GM19025 (cell line): ENCODE data around the gene SHTN1.

Experiments
- ATAC-seq: cut with Tn5 transposase; IDR thresholded peaks from one replicate; pipeline ENCODE4 v1.9.1; 2021; ENCODE audit warnings: mild to moderate bottlenecking, low read depth, moderate library complexity; ENCODE audit not compliant: unreplicated experiment

SHTN1 gene

GRCh38 chr10:116988311-116988710 lies 16.7 kb downstream of the SHTN1 start:
- ATAC-seq: no peak

- no peak for ATAC-seq
Measured at GRCh38 chr10:116985611-116986010, 19.4 kb downstream of the SHTN1 start.

- ATAC-seq: no peak
Measured at GRCh38 chr10:116984202-116984990, 20.6 kb downstream of the SHTN1 start.

- ATAC-seq: no peak
Measured at GRCh38 chr10:116980041-116980440, 24.9 kb downstream of the SHTN1 start.

DNA sequence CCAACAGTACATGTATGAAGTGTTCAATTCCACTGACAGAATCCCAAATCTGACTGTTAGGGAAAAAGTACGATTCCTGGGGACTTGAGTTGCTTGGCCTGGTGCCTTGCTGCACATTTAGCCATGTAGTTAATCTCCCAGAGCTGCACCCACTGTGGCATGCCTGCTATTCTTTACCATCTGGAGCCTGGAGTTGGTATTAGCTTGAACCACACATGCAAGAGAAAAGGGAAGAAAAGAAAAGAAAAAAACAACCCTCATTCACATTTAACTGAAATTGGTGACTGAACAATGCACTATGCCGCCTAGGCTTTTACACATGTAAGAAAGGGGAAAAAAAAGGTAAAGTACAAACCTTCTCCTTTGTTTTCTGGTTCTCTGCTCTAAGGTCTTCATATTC lies 26.1 kb downstream of the SHTN1 start:
- no peak for ATAC-seq

DNA sequence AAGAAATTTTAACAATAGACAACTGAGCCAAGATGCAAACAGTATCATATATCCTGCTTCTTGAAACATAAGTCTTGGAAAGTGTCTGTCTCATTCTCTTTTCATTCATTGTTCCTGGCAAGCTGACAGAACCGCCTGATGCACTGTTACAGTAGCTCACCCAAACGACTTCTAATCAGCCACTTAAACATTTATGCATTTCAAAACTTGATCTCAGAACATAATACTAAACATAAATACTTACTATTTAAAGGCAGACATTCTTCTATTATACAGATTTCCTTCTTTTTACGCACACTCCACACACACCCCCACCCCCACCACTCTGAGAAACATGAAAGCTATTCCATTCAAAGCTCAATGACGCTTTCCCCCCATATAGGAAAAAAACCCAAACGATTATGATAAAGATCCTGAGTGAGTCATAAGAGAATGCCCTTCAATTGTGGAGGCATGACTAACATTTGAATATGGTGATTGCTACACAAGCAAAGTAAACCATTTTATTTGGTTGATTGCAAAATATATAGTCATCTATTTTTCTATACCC lies 30.5 kb downstream of the SHTN1 start:
- ATAC-seq: no peak

- ATAC-seq: no peak
Measured at GRCh38 chr10:116973946-116974455, 31.0 kb downstream of the SHTN1 start.

DNA sequence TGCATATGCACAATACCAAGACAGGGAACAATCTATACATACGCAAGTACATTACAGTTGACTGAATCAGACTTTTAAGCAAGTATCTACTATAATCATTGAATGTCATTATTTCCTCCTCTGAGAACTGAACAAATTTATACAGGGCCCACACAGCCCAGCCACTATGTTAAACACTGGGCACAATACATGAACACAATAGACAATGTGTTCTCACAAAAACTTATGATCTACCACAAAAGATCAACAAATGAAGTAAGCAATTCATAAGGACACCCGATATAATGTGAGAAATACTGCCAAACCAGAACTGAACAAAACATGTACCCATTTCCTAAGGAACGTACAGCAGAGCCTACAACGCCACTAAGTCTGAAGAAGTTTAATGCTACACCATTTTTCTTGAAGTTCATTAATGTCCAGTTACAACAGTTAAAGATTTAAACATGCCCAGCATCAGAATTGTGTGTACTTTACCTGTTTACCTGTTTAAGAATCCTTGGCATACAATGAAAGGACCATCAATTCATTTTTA lies 31.5 kb downstream of the SHTN1 start:
- no peak for ATAC-seq

DNA sequence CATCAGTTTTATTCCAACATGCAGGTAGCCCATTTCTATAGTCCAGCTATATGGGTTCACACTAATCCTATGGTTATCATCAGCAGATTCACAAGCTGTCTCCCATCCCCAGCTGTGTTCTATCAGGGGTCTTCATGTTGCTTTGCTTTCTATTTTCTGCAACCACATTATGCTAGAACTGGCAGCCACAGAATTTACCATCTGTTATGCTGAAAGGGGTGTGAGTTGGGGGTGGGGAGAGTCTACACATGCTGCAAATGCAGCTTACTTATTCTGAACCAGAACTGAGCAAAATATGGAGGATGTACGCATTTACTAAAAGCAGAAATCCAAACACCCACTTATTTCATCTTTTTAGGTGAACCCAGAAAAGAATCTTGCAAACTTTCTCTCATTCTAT lies 32.9 kb downstream of the SHTN1 start:
- ATAC-seq: no peak

GRCh38 chr10:116970050-116970449 lies 34.9 kb downstream of the SHTN1 start:
- no peak for ATAC-seq

DNA sequence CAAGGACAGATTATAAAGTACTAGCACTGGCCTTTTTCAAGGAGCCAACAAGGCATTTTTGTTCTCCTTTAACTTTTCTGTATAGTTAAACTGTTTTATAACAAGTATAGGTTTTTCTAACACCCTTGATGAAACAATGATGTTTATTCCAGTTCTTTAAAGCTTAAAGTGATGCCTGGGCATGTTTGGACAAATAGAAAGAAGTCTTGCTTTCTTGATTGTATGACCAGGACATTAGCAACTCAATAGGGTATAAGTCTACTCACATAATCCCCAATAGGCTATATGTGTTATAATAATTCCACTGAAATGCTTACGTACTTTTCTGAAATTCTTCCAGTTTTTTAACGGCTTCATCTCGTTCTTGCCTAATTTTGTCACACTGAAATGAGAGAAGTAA lies 36.7 kb downstream of the SHTN1 start:
- ATAC-seq: no peak

DNA sequence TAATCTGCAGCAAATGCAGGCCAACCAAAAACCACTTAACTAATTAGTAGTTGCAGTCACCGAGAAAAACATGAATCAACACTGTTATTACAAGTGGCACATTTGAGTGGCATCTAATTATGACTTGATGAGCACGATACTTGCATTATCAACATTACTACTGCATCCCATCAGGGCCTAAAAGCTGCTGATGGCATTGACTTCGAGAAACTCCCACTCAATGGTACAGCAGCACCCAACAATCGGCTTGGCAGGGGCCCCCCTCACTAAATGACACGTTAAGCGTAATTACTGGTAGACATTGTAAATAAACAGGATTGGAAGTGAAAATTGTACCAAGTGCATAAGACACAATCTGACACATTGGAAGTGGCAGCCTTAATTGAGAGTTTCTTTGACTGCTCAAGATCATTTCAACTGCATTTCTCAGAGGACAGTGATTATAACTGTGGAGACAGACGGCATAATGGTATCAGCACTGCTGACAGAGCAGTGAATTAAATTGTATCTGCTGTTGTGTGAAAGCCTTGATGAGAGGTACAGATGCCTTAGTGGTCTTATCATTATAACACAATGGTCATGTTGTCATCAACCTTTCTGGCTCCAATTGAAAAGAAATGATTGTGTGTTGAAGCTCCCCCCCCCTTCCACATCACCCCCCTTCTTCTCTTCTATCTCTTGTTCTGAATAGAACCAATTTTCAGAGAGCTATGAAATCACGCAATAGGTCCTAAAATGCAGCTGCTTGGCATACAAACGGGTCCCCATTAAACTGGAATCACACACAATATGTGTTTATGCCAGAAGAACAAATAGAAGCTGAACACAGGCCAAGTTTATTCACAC lies 43.4 kb downstream of the SHTN1 start:
- no peak for ATAC-seq

- no peak for ATAC-seq
Measured at GRCh38 chr10:116960066-116960776, 44.8 kb downstream of the SHTN1 start.

GRCh38 chr10:116952729-116953128 lies 52.3 kb downstream of the SHTN1 start:
- no peak for ATAC-seq

DNA sequence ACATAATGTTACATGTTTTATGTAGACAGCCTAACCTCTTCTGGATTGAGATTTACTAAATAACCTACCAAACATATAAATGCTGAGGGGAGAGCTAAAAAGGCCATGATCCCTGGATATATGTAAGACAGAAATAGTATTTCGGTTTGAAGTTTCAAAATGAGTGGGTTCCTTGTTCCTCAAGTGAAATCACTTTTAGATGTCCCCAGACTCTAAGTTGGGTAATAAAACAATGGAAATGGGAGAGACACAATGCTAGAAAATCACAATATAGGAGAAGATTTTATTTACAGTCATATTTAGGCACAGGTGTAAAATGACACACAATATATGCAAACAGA lies 56.5 kb downstream of the SHTN1 start:
- ATAC-seq: no peak

DNA sequence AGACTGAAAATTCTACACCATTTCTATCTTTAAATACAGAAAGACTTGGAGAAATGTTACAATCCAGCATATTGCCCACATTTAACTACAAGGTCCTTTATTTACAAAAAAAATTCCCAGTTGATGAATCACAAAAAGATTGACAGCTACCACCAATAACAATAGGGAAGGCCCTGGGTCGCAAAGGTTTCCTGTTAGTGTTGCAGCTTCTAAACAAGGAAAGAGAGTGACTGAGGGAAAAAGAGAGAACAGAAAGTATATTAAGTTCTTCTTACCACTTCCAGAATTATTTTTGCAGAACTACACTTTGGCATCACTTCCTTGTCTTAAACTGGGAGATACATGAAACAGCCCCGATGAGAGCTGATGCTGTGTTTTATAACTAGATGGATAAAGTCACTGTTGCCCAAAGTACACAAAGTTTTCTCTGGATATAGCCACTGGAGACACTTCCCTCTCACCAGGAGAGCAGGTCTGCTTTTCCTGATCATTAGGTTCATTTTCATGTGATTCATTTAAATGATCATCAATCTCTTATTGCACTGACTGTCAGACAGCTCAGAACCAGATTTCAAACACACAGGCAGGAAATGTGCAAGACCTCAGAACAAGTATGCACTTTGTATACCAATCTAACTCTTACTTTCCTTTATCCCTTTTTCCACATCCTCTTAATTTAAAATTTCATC lies 57.0 kb downstream of the SHTN1 start:
- ATAC-seq: no peak

- ATAC-seq: no peak
Measured at GRCh38 chr10:116944911-116945310, 60.1 kb downstream of the SHTN1 start.

GRCh38 chr10:116931806-116932205 lies 73.2 kb downstream of the SHTN1 start:
- ATAC-seq: no peak

DNA sequence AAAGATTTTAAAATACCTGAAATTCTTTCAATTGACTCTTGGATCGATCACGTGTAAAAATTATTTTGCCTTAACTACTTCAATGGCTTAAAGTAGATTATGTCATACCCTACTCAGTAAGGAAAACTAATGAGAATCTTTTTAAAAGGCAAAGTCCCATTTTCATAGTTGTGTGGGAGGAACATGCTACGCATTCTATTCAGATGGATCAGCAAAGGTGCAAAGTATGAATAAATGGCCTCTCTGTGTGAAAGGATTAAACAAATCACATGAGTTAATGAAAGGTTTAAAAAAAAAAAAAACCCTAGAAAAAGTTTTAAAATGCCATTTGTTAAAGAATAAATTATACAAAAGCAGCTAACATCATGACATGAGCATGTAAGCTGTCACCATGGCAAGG lies 78.6 kb downstream of the SHTN1 start:
- no peak for ATAC-seq

DNA sequence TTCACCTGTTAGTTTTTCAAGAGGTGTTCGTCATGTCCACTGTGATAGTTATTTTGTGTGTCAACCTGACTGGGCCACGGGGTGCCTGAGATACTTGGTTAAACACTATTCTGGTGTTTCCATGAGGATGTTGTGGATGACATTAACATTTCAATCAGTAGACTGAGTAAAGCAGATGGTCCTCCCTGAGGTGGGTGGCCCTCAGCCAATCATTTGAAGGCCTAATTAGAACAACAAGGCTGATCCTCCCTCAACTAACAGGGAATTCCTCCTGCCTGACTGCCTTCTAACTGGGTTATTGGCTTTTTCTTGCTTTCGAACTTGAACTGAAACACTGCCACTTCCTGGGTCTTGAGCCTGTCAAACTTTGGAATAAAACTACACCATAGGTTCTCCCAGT lies 79.9 kb downstream of the SHTN1 start:
- no peak for ATAC-seq
